T-helper 1 cell treated with Interleukin-12 subunit alpha and Interleukin-12 subunit beta and Interleukin-4 antibody, amounts not matched to agents 30 ng/mL and 1 ng/mL, for 36 hours (primary cell): ENCODE results near the gene PRAMEF25. TPM values are rescaled to one million over a fixed set of nuclear protein-coding genes. Genes with fewer than 3 reads are reported as not detected.
"Not testable (repeated sequence)": the region's sequence is repeated elsewhere in the genome, so short reads cannot be mapped to it uniquely, and the experiment has no call there.

Source experiments
- intact Hi-C: fragments of 100-400 bp; cut with micrococcal nuclease; formaldehyde crosslinking; loops from one replicate; pipeline ENCODE4 v1.15.1; 2024
- total RNA-seq: library from RNA; stranded (reverse); gene quantifications from 2 replicates; pipeline ENCODE4 v1.2.3, GENCODE V29; 2022

Gene PRAMEF25
- not detected in 2 replicates for total RNA-seq

- intact Hi-C loops, result not testable (repeated sequence)
Measured at GRCh38 chr1:13070474-13070873, at the start of gene PRAMEF25. Gene PRAMEF25 (plus strand): TSS chr1:13070774. CDS start chr1:13073694, 2,920 bp downstream.

DNA sequence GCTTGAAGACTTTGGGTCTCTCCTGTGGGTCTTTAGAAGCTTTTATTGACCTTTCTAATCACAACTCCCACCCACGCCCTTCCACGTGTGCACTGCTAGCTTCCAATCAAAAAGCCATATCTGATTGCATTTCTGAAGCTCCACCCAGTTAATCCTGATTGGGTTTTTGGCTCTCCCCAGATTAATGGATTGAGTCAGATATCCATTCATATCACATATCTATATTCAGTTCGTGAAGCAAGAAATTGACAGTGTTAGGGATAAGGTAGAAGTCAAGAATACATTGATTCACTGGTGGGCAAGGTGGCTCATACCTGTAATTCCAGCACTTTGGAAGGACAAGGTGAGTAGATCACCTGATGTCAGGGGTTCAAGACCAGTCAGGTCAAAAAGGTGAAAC, 14.1 kb upstream of the PRAMEF25 start, which contains the start of gene PRAMEF27:
Gene PRAMEF27, minus strand, starts transcription at position 101 of the 400 bp plus-strand sequence. CDS start 2,916 bp downstream, outside the sequence.
- intact Hi-C loops, result not testable (repeated sequence)

- intact Hi-C loops, result not testable (repeated sequence)
Measured at GRCh38 chr1:13116754-13117153, 46.2 kb downstream of the PRAMEF25 start, which contains the start of gene HNRNPCL2. Gene HNRNPCL2 (minus strand): TSS chr1:13116854. CDS start chr1:13116400, 454 bp downstream.

Other genes with a start within 250 kb of the PRAMEF25 start
- gene PRAMEF11, start 239.4 kb upstream of the PRAMEF25 start, total RNA-seq, result not detected in 2 replicates
- not detected in 2 replicates for gene HNRNPCL1, start 222.1 kb upstream of the PRAMEF25 start, total RNA-seq
- not detected in 2 replicates for gene PRAMEF2, start 213.7 kb upstream of the PRAMEF25 start, total RNA-seq
- gene PRAMEF4, start 184.6 kb upstream of the PRAMEF25 start, total RNA-seq, result not detected in 2 replicates
- not detected in 2 replicates for gene PRAMEF10, start 172.5 kb upstream of the PRAMEF25 start, total RNA-seq
- not detected in 2 replicates for gene PRAMEF7, start 154.2 kb upstream of the PRAMEF25 start, total RNA-seq
- gene PRAMEF6, start 123.2 kb upstream of the PRAMEF25 start, total RNA-seq, result not detected in 2 replicates
- gene PRAMEF27, start 14.2 kb upstream of the PRAMEF25 start, total RNA-seq, result not detected in 2 replicates
- not detected in 2 replicates for gene HNRNPCL3, start 10.0 kb upstream of the PRAMEF25 start, total RNA-seq
- gene HNRNPCL2, start 46.1 kb downstream of the PRAMEF25 start, total RNA-seq, result not detected in 2 replicates
- gene PRAMEF26, start 85.2 kb downstream of the PRAMEF25 start, total RNA-seq, result not detected in 2 replicates
- not detected in 2 replicates for gene HNRNPCL4, start 94.9 kb downstream of the PRAMEF25 start, total RNA-seq
- not detected in 2 replicates for gene PRAMEF9, start 101.1 kb downstream of the PRAMEF25 start, total RNA-seq
- gene PRAMEF13, start 130.6 kb downstream of the PRAMEF25 start, total RNA-seq, result not detected in 2 replicates
- not detected in 2 replicates for gene PRAMEF18, start 155.4 kb downstream of the PRAMEF25 start, total RNA-seq
- gene PRAMEF5, start 183.4 kb downstream of the PRAMEF25 start, total RNA-seq, result not detected in 2 replicates
- gene PRAMEF8, start 214.4 kb downstream of the PRAMEF25 start, total RNA-seq, result not detected in 2 replicates
- gene PRAMEF33, start 232.8 kb downstream of the PRAMEF25 start, total RNA-seq, result not detected in 2 replicates
- gene PRAMEF15, start 244.8 kb downstream of the PRAMEF25 start, total RNA-seq, result not detected in 2 replicates